Suprapubic skin (tissue), 4 donors: ENCODE results near the gene FANCL. TPM values are rescaled to one million over a fixed set of nuclear protein-coding genes. Genes with fewer than 3 reads are reported as not detected.
"Not testable (repeated sequence)": the region's sequence is repeated elsewhere in the genome, so short reads cannot be mapped to it uniquely, and the experiment has no call there.

Experiments used
- DNase-seq, 2 donors: peaks; one replicate each; pipeline ENCODE4 v3.0.0-alpha.2; 2019; ENCODE audit warnings: low spot score in 2 of 2
- H3K27ac ChIP-seq: fragments of 200-600 bp; sonication (generic); one replicate; pipeline ENCODE4 v1.5.1; 2019
- H3K27me3 ChIP-seq: fragments of 200-600 bp; sonication (generic); one replicate; pipeline ENCODE4 v1.5.1; 2019
- H3K36me3 ChIP-seq: fragments of 200-600 bp; sonication (generic); one replicate; pipeline ENCODE4 v1.5.1; 2019
- H3K4me1 ChIP-seq: fragments of 200-600 bp; sonication (generic); one replicate; pipeline ENCODE4 v1.5.1; 2019
- H3K4me3 ChIP-seq: fragments of 200-600 bp; sonication (generic); one replicate; pipeline ENCODE4 v1.5.1; 2019; ENCODE audit warnings: mild to moderate bottlenecking
- H3K9me3 ChIP-seq: fragments of 200-600 bp; sonication (generic); one replicate; pipeline ENCODE4 v1.5.1; 2019
- CTCF ChIP-seq, 2 donors: fragments of 200-600 bp in 1 of 2; fragments of 450-650 bp in 1 of 2; sonication (generic) in 1 of 2; IDR thresholded peaks; one replicate each; pipeline ENCODE4 v1.5.1; 2016 to 2019; ENCODE audit warnings: antibody characterized with exemption in 2 of 2, mild to moderate bottlenecking in 1 of 2, moderate library complexity in 1 of 2
- EP300 ChIP-seq: sonication (generic); formaldehyde crosslinking; IDR thresholded peaks from one replicate; pipeline ENCODE4 v1.6.1; 2017; ENCODE audit warnings: antibody characterized with exemption
- POLR2A ChIP-seq, 2 donors: fragments of 450-650 bp; IDR thresholded peaks; one replicate each; pipeline ENCODE4 v1.6.1; 2017; ENCODE audit warnings: antibody characterized with exemption in 2 of 2, mild to moderate bottlenecking in 2 of 2, moderate library complexity in 2 of 2
- POLR2AphosphoS5 ChIP-seq, 3 donors: sonication (generic); formaldehyde crosslinking; IDR thresholded peaks; one replicate each; pipeline ENCODE4 v1.6.1; 2017; ENCODE audit warnings: antibody characterized with exemption in 3 of 3
- WGBS: methylation state at CpG from one replicate; pipeline ENCODE4 v1.1.5; 2018; 5-methylcytosine and 5-hydroxymethylcytosine counted together
- total RNA-seq, 4 donors: library from RNA; depleted of rRNA; stranded (reverse); fragments of >200 nt; gene quantifications; one replicate each; pipeline ENCODE4 v1.1.0, GENCODE V29; 2016

The FANCL gene
- total RNA-seq, 4 donors from 2014 or later, result 7.8 to 21.0 (median 15.2) TPM

DNA sequence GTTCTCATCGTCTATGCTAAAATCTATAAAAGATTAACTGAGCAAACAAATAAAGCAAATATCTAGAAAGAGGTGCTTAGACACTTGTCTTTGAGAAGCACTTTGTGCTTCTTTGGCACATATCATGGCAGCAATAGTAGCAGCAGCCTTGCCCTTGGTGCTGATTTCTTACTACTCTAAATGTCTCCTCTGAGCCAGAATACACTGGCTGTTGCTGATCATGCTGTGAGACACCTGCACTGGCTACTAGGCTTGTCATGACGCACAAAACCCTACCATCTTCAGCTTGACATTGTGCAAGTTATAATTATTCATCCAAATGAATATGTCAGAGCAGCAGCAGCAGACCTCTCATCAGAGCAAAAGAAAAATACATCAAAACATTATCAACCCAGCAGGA is 46.7 kb downstream of the FANCL start:
- no peak for DNase-seq
- H3K4me1 ChIP-seq, result no peaks in the 10 kb centered on the region
- H3K27me3 ChIP-seq, result no peaks in the 10 kb centered on the region
- WGBS, result 88% methylated on average over 2 of the region's 2 CpGs
- H3K4me3 ChIP-seq, result no peak overlapping the region
- H3K9me3 ChIP-seq, result no peaks in the 10 kb centered on the region
- H3K27ac ChIP-seq, result no peak overlapping the region
- H3K36me3 ChIP-seq, result peaks cover 3% of the 10 kb centered on the region
- TF ChIP-seq EP300 (no peak), POLR2AphosphoS5 (IDR thresholded peaks at IDR 0.05) (no peak), CTCF (IDR thresholded peaks at IDR 0.05) (no peak), POLR2A (IDR thresholded peaks at IDR 0.05) (no peak)

DNA sequence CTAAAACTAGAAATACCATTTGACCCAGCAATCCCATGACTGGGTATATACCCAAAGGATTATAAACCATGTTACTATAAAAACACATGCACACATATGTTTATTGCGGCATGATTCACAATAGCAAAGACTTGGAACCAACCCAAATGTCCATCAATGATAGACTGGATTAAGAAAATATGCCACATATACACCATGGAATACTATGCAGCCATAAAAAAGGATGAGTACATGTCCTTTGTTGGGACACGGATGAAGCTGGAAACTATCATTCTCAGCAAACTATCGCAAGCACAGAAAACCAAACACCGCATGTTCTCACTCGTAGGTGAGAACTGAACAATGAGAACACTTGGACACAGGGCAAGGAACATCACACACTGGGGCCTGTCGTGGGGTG is 54.1 kb downstream of the FANCL start:
- not testable (repeated sequence) for DNase-seq, H3K4me3 ChIP-seq, H3K9me3 ChIP-seq, H3K27ac ChIP-seq, H3K4me1 ChIP-seq, H3K36me3 ChIP-seq, H3K27me3 ChIP-seq
- WGBS, result over 99% methylated on average over 6 of the region's 6 CpGs

DNA sequence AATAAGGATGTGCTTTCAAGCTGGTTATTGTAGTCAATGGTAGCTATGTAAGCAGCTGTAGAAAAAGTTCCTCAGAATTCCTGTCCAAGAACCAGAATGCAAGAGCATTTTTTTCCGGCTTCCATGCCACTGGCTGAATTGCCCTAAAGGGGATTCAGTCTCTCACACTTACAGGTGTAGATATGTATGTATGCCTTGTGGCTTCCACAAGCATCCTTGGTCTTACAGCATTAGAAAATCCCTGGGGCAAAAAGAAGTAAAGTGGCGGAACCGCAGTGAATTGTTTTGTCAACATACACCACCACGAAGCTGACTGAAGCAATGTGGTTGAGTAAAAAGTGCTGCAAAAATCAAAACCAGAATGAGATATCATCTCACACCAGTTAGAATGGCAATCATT is 54.6 kb downstream of the FANCL start:
- Histone ChIP-seq H3K27ac (no peak overlapping the region), H3K4me3 (no peak overlapping the region), H3K9me3 (no peaks in the 10 kb centered on the region), H3K4me1 (no peaks in the 10 kb centered on the region), H3K27me3 (no peaks in the 10 kb centered on the region), H3K36me3 (peaks cover 8% of the 10 kb centered on the region)
- 80% methylated on average over 4 of the region's 4 CpGs for WGBS
- no peak for DNase-seq
- TF ChIP-seq EP300 (no peak), POLR2AphosphoS5 (IDR thresholded peaks at IDR 0.05) (no peak)

DNA sequence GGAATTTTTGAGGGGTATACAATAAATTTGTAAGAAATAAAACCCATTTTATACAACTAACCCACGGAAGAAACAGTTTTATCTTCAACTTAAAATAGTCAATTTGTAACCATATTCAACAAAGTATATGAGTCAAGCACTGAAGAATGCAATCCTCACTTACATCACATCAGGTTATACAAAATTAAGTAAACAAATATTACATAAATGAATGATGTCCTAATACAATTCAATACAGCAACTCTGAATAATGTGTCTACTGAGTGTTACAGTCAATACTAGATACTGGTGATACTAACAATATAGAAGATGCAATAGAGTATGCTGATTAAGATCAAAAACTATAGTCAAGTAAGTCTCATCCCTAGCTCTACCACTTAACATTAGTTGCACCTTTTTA is 58.6 kb downstream of the FANCL start:
- Histone ChIP-seq H3K9me3 (no peaks in the 10 kb centered on the region), H3K4me3 (no peak overlapping the region)
- 96% methylated on average over 1 of the region's 1 CpG for WGBS

DNA sequence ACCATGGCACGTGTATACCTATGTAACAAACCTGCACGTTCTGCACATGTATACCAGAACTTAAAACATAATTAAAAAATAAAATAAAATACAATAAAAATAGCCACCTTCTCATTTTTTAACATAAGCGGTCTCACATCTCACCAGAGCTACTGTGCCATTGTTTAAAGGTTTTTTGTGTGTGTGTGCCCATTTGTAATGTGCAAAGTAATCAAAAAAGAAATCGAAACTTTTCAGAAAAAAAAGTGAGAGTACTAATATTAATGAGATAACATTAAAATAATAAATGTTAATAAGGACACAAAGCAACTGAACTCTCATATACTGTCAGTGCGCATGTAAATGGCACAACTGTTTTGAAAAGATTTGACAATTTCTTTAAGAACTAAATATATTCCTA is 60.5 kb downstream of the FANCL start:
- TF ChIP-seq POLR2A (IDR thresholded peaks at IDR 0.05) (no peak), EP300 (no peak), POLR2AphosphoS5 (IDR thresholded peaks at IDR 0.05) (no peak), CTCF (IDR thresholded peaks at IDR 0.05) (no peak)
- H3K27me3 ChIP-seq, result no peaks in the 10 kb centered on the region
- no peak overlapping the region for H3K4me3 ChIP-seq
- no peak overlapping the region for H3K27ac ChIP-seq
- 92% methylated on average over 5 of the region's 5 CpGs for WGBS
- H3K36me3 ChIP-seq, result no peaks in the 10 kb centered on the region
- no peaks in the 10 kb centered on the region for H3K9me3 ChIP-seq
- DNase-seq, result no peak
- H3K4me1 ChIP-seq, result no peaks in the 10 kb centered on the region

More for the DNA sequence above, 58.6 kb downstream of the FANCL start:
- DNase-seq, result no peak
- Histone ChIP-seq H3K4me1 (no peaks in the 10 kb centered on the region), H3K36me3 (no peaks in the 10 kb centered on the region), H3K27me3 (no peaks in the 10 kb centered on the region), H3K27ac (no peak overlapping the region)
- TF ChIP-seq EP300, result no peak
- TF ChIP-seq POLR2A (IDR thresholded peaks at IDR 0.05), result no peak
- no peak for TF ChIP-seq CTCF (IDR thresholded peaks at IDR 0.05)
- TF ChIP-seq POLR2AphosphoS5 (IDR thresholded peaks at IDR 0.05), result no peak

DNA sequence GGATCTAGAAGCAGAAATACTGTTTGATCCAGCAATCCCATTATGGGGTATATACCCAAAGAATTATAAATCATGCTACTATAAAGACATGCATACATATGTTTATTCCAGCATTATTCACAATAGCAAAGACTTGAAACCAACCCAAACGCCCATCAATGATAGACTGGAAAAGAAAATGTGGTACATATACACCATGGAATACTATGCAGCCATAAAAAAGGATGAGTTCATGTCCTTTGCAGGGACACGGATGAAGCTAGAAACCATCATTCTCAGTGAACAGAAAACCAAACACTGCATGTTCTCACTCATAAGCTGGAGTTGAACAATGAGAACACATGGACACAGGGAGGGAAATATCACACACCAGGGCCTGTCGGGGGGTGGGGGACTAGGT is 61.0 kb downstream of the FANCL start:
- H3K4me1 ChIP-seq, H3K4me3 ChIP-seq, H3K9me3 ChIP-seq, H3K36me3 ChIP-seq, H3K27ac ChIP-seq, H3K27me3 ChIP-seq, DNase-seq: not testable (repeated sequence)
- 97% methylated on average over 3 of the region's 3 CpGs for WGBS

DNA sequence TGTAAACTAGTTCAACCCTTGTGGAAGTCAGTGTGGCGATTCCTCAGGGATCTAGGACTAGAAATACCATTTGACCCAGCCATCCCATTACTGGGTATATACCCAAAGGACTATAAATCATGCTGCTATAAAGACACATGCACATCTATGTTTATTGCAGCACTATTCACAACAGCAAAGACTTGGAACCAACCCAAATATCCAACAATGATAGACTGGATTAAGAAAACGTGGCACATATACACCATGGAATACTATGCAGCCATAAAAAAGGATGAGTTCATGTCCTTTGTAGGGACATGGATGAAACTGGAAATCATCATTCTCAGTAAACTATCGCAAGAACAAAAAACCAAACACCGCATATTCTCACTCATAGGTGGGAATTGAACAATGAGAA is 63.9 kb downstream of the FANCL start:
- H3K27me3 ChIP-seq, H3K27ac ChIP-seq, H3K4me1 ChIP-seq, H3K36me3 ChIP-seq, H3K9me3 ChIP-seq, DNase-seq, H3K4me3 ChIP-seq: not testable (repeated sequence)
- 92% methylated on average over 4 of the region's 4 CpGs for WGBS

DNA sequence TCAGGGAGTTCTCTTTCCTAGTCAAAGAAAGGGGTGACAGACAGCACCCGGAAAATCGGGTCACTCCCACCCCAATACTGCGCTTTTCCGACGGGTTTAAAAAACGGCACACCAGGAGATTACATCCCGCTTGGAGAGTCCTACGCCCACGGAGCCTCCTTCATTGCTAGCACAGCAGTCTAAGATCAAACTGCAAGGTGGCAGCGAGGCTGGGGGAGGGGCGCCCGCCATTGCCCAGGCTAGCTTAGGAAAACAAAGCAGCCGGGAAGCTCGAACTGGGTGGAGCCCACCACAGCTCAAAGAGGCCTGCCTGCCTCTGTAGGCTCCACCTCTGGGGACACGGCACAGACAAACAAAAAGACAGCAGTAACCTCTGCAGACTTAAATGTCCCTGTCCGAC is 69.3 kb downstream of the FANCL start:
- H3K27me3 ChIP-seq, H3K4me3 ChIP-seq, H3K4me1 ChIP-seq, H3K9me3 ChIP-seq, H3K27ac ChIP-seq, DNase-seq: not testable (repeated sequence)
- H3K36me3 ChIP-seq, result peaks cover 11% of the 10 kb centered on the region
- WGBS, result 96% methylated on average over 13 of the region's 16 CpGs

GRCh38 chr2:58170334-58170933 is 70.7 kb downstream of the FANCL start:
- 96% methylated on average over 7 of the region's 7 CpGs for WGBS
- H3K36me3 ChIP-seq, result peaks cover 11% of the 10 kb centered on the region
- H3K9me3 ChIP-seq, result not testable (repeated sequence)

DNA sequence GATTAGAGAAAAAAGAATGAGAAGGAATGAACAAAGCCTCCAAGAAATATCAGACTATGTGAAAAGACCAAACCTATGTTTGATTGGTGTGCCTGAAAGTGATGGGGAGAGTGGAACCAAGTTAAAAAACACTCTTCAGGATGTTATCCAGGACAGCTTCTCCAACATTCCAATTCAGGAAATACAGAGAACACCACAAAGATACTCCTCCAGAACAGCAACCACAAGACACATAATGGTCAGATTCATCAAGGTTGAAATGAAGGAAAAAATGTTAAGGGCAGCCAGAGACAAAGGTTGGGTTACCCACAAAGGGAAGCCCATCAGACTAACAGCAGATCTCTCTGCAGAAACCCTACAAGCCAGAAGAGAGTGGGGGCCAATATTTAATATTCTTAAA is 71.3 kb downstream of the FANCL start:
- not testable (repeated sequence) for H3K9me3 ChIP-seq, H3K27me3 ChIP-seq, H3K4me1 ChIP-seq, H3K4me3 ChIP-seq, H3K27ac ChIP-seq, DNase-seq
- H3K36me3 ChIP-seq, result peaks cover 17% of the 10 kb centered on the region

More at GRCh38 chr2:58170334-58170933, 70.7 kb downstream of the FANCL start:
- not testable (repeated sequence) for H3K27me3 ChIP-seq, H3K4me1 ChIP-seq, DNase-seq, H3K27ac ChIP-seq, H3K4me3 ChIP-seq

DNA sequence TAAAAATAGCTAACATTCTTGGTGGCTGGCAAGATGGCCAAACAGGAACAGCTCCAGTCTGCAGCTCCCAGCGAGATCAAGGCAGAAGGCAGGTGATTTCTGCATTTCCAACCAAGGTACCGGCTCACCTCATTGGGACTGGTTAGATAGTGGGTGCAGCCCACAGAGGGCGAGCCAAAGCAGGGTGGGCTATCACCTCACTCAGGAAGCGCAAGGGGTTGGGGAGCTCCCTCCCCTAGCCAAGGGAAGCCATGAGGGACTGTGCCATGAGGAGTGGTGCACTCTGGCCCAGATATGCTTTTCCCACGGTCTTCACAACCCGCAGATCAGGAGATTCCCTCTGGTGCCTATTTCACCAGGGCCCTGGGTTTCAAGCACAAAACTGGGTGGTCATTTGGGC is 73.0 kb downstream of the FANCL start:
- not testable (repeated sequence) for H3K4me1 ChIP-seq, H3K27ac ChIP-seq, H3K27me3 ChIP-seq, H3K4me3 ChIP-seq, H3K9me3 ChIP-seq, DNase-seq
- peaks cover 18% of the 10 kb centered on the region for H3K36me3 ChIP-seq
- 98% methylated on average over 6 of the region's 6 CpGs for WGBS
